Mononuclear cell (primary cell): ENCODE measurements around the gene NGF. TPM values are rescaled to one million over a fixed set of nuclear protein-coding genes. Genes with fewer than 3 reads are reported as not detected.

Source experiments
- total RNA-seq: library from RNA; depleted of rRNA; stranded (reverse); fragments of >200 nt; gene quantifications from one replicate; pipeline ENCODE4 v1.2.3, GENCODE V29; 2012

NGF gene
- total RNA-seq, 1 donor = not detected

Other genes with a start within 250 kb of the NGF start
- gene TSPAN2, start 248.7 kb downstream of the NGF start, total RNA-seq = 2.6 TPM